GM12878 (cell line): ENCODE results near the gene TTC9C. TPM values are rescaled to one million over a fixed set of nuclear protein-coding genes. Genes with fewer than 3 reads are reported as not detected.
A peak's percentile ranks its signal among the peaks of the same experiment; 100 is the strongest.

Experiments used
- ATF7 ChIP-seq: fragments of 450-650 bp; IDR thresholded peaks from 2 replicates; pipeline ENCODE4 v1.6.1; 2016; ENCODE audit warnings: low read depth, mild to moderate bottlenecking
- CREM ChIP-seq: IDR thresholded peaks from 2 replicates; pipeline ENCODE4 v1.6.1; 2014; ENCODE audit warnings: antibody characterized with exemption, low read depth
- HDAC6 ChIP-seq: fragments of 200-600 bp; sonication (generic); IDR thresholded peaks from one replicate; pipeline ENCODE4 v1.8.0; 2017; ENCODE audit warnings: antibody characterized with exemption; ENCODE audit not compliant: unreplicated experiment
- IKZF1 ChIP-seq: fragments of 450-650 bp; conservative IDR thresholded peaks from 2 replicates; pipeline ENCODE4 v1.6.1; 2017; ENCODE audit warnings: antibody characterized with exemption, mild to moderate bottlenecking
- NFXL1 ChIP-seq: fragments of 450-650 bp; IDR thresholded peaks from 2 replicates; pipeline ENCODE4 v1.6.1; 2017; ENCODE audit warnings: antibody characterized with exemption, mild to moderate bottlenecking, borderline replicate concordance
- NR2C1 ChIP-seq: fragments of 450-650 bp; IDR thresholded peaks from 2 replicates; pipeline ENCODE4 v1.6.1; 2017; ENCODE audit warnings: antibody characterized with exemption, mild to moderate bottlenecking, moderate library complexity
- RCOR1 ChIP-seq: conservative IDR thresholded peaks from 2 replicates; pipeline ENCODE4 v1.6.1; 2012; ENCODE audit warnings: low read depth, low read length, improper control_type of control experiment
- SIN3A ChIP-seq: IDR thresholded peaks from 2 replicates; pipeline ENCODE4 v1.6.1; 2012; ENCODE audit warnings: low read depth, low read length, improper control_type of control experiment
- SMAD1 ChIP-seq: fragments of 450-650 bp; IDR thresholded peaks from 2 replicates; pipeline ENCODE4 v1.6.1; 2018; ENCODE audit warnings: mild to moderate bottlenecking, low read depth; ENCODE audit not compliant: partially characterized antibody
- SP1 ChIP-seq: IDR thresholded peaks from one replicate; pipeline ENCODE4 v1.6.1; 2011; ENCODE audit warnings: low read depth, low read length
- ZNF207 ChIP-seq: fragments of 450-650 bp; IDR thresholded peaks from 2 replicates; pipeline ENCODE4 v1.6.1; 2014; ENCODE audit warnings: antibody characterized with exemption, mild to moderate bottlenecking, borderline replicate concordance
- ZNF24 ChIP-seq: fragments of 450-650 bp; IDR thresholded peaks from 2 replicates; pipeline ENCODE4 v1.6.1; 2017; ENCODE audit warnings: antibody characterized with exemption, mild to moderate bottlenecking
- ZZZ3 ChIP-seq: IDR thresholded peaks from 2 replicates; pipeline ENCODE4 v1.6.1; 2011; ENCODE audit warnings: low read depth; ENCODE audit not compliant: control insufficient read depth, insufficient read length
- polyA plus RNA-seq, 11 experiments: library from polyadenylated mRNA; depleted of rRNA in 4 of 11; unstranded in 6 of 11; stranded (reverse) in 5 of 11; fragments of >200 nt; fragmentation: Nextera tagmentation in 4 of 11; fragmentation: Illumina TruSeq in 1 of 11; extraction: Ambion mirVana in 4 of 11; extraction: Trizol in 1 of 11; gene quantifications; 1 replicate in 1 of 11; 2 replicates in 10 of 11; pipeline versions ENCODE4 v1.2.1 to v1.2.3, GENCODE V29; 2011 to 2016; ENCODE audit warnings: inconsistent platforms in 2 of 11, missing spikeins in 2 of 11, low read depth in 1 of 11
- total RNA-seq, 4 experiments: library from RNA; depleted of rRNA in 3 of 4; stranded (reverse); fragments of >200 nt in 3 of 4; fragmentation: Illumina TruSeq in 1 of 4; extraction: Trizol in 1 of 4; gene quantifications; 2 replicates each; pipeline versions ENCODE4 v1.2.1 to v1.2.3, GENCODE V29; 2013 to 2021
- TF ChIP-seq, protein P1 (sequence below): fragments of 450-650 bp; IDR thresholded peaks from 2 replicates; pipeline ENCODE4 v1.6.1; 2017; ENCODE audit warnings: borderline replicate concordance
- TF ChIP-seq, protein P2 (sequence below): fragments of 150-350 bp; IDR thresholded peaks from 2 replicates; pipeline ENCODE4 v1.6.1; 2014; ENCODE audit warnings: mild to moderate bottlenecking, low read depth, low read length
- TF ChIP-seq, protein P3 (sequence below): IDR thresholded peaks from 2 replicates; pipeline ENCODE4 v1.6.1; 2011; ENCODE audit warnings: low read depth, mild to moderate bottlenecking, low read length, moderate library complexity, borderline replicate concordance; ENCODE audit errors: extremely low read depth
- TF ChIP-seq, protein P4 (sequence below): fragments of 450-650 bp; IDR thresholded peaks from 2 replicates; pipeline ENCODE4 v1.6.1; 2016; ENCODE audit warnings: mild to moderate bottlenecking, moderate library complexity, borderline replicate concordance
- TF ChIP-seq, protein P5 (sequence below): IDR thresholded peaks from 2 replicates; pipeline ENCODE4 v1.6.1; 2012; ENCODE audit warnings: low read depth, low read length, improper control_type of control experiment
- TF ChIP-seq, protein P6 (sequence below): fragments of 450-650 bp; IDR thresholded peaks from 2 replicates; pipeline ENCODE4 v1.6.1; 2016; ENCODE audit warnings: mild to moderate bottlenecking

TTC9C gene
- total and polyA plus RNA-seq, 10 of the 15 experiments (the other 5 are each of a cell fraction or from before 2014, with no cell fraction given) = 42.0 to 72.3 (median 50.4) TPM

DNA sequence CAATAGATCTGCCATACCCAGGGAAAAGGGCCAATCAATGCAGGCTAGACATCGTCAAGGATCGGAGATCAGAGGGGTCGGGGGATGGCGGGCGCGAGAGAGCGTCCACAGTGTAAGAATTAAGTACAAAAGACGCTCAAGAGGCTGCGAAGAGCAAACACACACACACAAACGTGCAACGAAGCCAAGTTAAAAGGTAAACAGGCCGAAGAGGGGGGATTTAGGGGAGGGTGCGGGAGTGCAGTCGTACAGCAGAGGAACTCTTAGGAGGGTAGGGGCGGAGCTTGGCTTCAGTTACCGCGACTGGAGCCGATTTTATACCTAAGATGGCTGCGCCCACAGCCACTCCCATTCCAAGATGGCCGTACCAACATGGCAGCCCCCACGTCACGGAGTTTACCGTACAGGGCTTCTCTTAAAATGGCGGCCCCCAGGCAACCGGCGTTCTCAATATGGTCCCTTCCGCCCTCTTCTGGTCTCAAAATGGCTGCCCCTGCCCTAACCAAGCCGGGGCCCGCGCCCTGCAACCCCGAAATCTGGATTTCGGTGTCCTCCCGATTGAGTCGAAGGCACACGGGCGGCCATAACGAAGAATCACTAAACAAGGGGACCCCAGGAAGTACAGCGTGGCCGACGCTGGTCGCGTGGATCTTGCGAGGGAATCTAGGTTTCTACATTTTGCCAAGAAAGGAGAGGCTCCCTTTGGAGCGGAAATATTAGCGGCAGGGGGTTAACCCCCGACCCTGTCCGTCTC is 18.9 kb upstream of the TTC9C start (continued):
- TF ChIP-seq ZNF207 = peak; percentile 92
- TF ChIP-seq SP1 = peak; percentile 64
- no peak for TF ChIP-seq ZNF24
- TF ChIP-seq, protein P1, sequence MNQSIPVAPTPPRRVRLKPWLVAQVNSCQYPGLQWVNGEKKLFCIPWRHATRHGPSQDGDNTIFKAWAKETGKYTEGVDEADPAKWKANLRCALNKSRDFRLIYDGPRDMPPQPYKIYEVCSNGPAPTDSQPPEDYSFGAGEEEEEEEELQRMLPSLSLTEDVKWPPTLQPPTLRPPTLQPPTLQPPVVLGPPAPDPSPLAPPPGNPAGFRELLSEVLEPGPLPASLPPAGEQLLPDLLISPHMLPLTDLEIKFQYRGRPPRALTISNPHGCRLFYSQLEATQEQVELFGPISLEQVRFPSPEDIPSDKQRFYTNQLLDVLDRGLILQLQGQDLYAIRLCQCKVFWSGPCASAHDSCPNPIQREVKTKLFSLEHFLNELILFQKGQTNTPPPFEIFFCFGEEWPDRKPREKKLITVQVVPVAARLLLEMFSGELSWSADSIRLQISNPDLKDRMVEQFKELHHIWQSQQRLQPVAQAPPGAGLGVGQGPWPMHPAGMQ = no peak
- TF ChIP-seq, protein P2, sequence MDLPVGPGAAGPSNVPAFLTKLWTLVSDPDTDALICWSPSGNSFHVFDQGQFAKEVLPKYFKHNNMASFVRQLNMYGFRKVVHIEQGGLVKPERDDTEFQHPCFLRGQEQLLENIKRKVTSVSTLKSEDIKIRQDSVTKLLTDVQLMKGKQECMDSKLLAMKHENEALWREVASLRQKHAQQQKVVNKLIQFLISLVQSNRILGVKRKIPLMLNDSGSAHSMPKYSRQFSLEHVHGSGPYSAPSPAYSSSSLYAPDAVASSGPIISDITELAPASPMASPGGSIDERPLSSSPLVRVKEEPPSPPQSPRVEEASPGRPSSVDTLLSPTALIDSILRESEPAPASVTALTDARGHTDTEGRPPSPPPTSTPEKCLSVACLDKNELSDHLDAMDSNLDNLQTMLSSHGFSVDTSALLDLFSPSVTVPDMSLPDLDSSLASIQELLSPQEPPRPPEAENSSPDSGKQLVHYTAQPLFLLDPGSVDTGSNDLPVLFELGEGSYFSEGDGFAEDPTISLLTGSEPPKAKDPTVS = peak; percentile 37; the same call in 1 of the 2 replicates
- TF ChIP-seq NR2C1 = peak; percentile 95
- TF ChIP-seq ATF7 = peak; percentile 24; the same call in 1 of the 2 replicates
- no peak for TF ChIP-seq ZZZ3
- TF ChIP-seq, protein P3, sequence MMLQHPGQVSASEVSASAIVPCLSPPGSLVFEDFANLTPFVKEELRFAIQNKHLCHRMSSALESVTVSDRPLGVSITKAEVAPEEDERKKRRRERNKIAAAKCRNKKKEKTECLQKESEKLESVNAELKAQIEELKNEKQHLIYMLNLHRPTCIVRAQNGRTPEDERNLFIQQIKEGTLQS = peak; percentile 43; the same call in 1 of the 2 replicates
- TF ChIP-seq, protein P4, sequence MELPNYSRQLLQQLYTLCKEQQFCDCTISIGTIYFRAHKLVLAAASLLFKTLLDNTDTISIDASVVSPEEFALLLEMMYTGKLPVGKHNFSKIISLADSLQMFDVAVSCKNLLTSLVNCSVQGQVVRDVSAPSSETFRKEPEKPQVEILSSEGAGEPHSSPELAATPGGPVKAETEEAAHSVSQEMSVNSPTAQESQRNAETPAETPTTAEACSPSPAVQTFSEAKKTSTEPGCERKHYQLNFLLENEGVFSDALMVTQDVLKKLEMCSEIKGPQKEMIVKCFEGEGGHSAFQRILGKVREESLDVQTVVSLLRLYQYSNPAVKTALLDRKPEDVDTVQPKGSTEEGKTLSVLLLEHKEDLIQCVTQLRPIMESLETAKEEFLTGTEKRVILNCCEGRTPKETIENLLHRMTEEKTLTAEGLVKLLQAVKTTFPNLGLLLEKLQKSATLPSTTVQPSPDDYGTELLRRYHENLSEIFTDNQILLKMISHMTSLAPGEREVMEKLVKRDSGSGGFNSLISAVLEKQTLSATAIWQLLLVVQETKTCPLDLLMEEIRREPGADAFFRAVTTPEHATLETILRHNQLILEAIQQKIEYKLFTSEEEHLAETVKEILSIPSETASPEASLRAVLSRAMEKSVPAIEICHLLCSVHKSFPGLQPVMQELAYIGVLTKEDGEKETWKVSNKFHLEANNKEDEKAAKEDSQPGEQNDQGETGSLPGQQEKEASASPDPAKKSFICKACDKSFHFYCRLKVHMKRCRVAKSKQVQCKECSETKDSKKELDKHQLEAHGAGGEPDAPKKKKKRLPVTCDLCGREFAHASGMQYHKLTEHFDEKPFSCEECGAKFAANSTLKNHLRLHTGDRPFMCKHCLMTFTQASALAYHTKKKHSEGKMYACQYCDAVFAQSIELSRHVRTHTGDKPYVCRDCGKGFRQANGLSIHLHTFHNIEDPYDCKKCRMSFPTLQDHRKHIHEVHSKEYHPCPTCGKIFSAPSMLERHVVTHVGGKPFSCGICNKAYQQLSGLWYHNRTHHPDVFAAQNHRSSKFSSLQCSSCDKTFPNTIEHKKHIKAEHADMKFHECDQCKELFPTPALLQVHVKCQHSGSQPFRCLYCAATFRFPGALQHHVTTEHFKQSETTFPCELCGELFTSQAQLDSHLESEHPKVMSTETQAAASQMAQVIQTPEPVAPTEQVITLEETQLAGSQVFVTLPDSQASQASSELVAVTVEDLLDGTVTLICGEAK = peak; percentile 69; the same call in 1 of the 2 replicates
- TF ChIP-seq HDAC6 = no peak
- peak; percentile 81 for TF ChIP-seq IKZF1
- TF ChIP-seq SIN3A = 0 out of 2 replicates have a peak, but pooled peaks have one; percentile 60
- TF ChIP-seq, protein P5, sequence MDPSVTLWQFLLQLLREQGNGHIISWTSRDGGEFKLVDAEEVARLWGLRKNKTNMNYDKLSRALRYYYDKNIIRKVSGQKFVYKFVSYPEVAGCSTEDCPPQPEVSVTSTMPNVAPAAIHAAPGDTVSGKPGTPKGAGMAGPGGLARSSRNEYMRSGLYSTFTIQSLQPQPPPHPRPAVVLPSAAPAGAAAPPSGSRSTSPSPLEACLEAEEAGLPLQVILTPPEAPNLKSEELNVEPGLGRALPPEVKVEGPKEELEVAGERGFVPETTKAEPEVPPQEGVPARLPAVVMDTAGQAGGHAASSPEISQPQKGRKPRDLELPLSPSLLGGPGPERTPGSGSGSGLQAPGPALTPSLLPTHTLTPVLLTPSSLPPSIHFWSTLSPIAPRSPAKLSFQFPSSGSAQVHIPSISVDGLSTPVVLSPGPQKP = peak; percentile 90
- peak; percentile 100 for TF ChIP-seq RCOR1
- TF ChIP-seq NFXL1 = no peak
- peak; percentile 54 for TF ChIP-seq SMAD1
- TF ChIP-seq, protein P6, sequence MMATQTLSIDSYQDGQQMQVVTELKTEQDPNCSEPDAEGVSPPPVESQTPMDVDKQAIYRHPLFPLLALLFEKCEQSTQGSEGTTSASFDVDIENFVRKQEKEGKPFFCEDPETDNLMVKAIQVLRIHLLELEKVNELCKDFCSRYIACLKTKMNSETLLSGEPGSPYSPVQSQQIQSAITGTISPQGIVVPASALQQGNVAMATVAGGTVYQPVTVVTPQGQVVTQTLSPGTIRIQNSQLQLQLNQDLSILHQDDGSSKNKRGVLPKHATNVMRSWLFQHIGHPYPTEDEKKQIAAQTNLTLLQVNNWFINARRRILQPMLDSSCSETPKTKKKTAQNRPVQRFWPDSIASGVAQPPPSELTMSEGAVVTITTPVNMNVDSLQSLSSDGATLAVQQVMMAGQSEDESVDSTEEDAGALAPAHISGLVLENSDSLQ = peak; percentile 59
- TF ChIP-seq CREM = peak; percentile 84
